Effector memory CD8-positive, alpha-beta T cell (primary cell): ENCODE data around the gene RASA3.

ENCODE experiments used
- ATAC-seq: fragments of 150-1000 bp; cut with Tn5 transposase; replicated peaks from 2 replicates; pipeline ENCODE4 v1.10.0; 2021; ENCODE audit warnings: mild to moderate bottlenecking, moderate library complexity
- DNase-seq, 3 experiments: peaks; one replicate each; pipeline ENCODE4 v3.0.0; 2021
- H3K27ac Mint-ChIP-seq, 2 donors: one replicate each; pipeline ENCODE4 v1.8.0; 2022; ENCODE audit warnings: mild to moderate bottlenecking in 2 of 2, mixed read lengths in 2 of 2, moderate library complexity in 2 of 2
- H3K27me3 Mint-ChIP-seq, 2 donors: one replicate each; pipeline ENCODE4 v1.8.0; 2022; ENCODE audit warnings: mixed read lengths in 2 of 2
- H3K36me3 Mint-ChIP-seq: one replicate; pipeline ENCODE4 v1.8.0; 2022; ENCODE audit warnings: mild to moderate bottlenecking, moderate library complexity, mixed read lengths; ENCODE audit not compliant: insufficient read depth
- H3K4me1 Mint-ChIP-seq, 2 donors: one replicate each; pipeline ENCODE4 v1.8.0; 2022; ENCODE audit warnings: low read depth in 2 of 2, mixed read lengths in 2 of 2
- H3K4me3 Mint-ChIP-seq, 2 donors: one replicate each; pipeline ENCODE4 v1.8.0; 2022; ENCODE audit warnings: mild to moderate bottlenecking in 2 of 2, mixed read lengths in 2 of 2, moderate library complexity in 2 of 2
- H3K9me3 Mint-ChIP-seq, 2 donors: one replicate each; pipeline ENCODE4 v1.8.0; 2022; ENCODE audit warnings: mixed read lengths in 2 of 2

Gene RASA3

GRCh38 chr13:113969973-113970611, 162.3 kb downstream of the RASA3 start:
- Mint-ChIP-seq H3K4me3 (no peak overlapping the region), H3K27ac (peak overlapping the region; percentile 19 to 27), H3K27me3 (no peaks in the 10 kb centered on the region), H3K36me3 (peaks cover 45% of the 10 kb centered on the region), H3K9me3 (no peaks in the 10 kb centered on the region), H3K4me1 (peaks cover 0 to 2% of the 10 kb centered on the region in 2 donors)
- no peak for DNase-seq
- no peak for ATAC-seq

GRCh38 chr13:113969311-113969972, 163.0 kb downstream of the RASA3 start:
- no peaks in the 10 kb centered on the region for H3K27me3 Mint-ChIP-seq
- peaks cover 38% of the 10 kb centered on the region for H3K36me3 Mint-ChIP-seq
- peak overlapping the region; percentile 10 to 27 for H3K27ac Mint-ChIP-seq
- no peak overlapping the region for H3K4me3 Mint-ChIP-seq
- ATAC-seq (no peak), DNase-seq (no peak)
- peaks cover 0 to 2% of the 10 kb centered on the region in 2 donors for H3K4me1 Mint-ChIP-seq
- no peaks in the 10 kb centered on the region for H3K9me3 Mint-ChIP-seq

GRCh38 chr13:113968463-113969310, 163.7 kb downstream of the RASA3 start:
- ATAC-seq (no peak), DNase-seq (no peak)

DNA sequence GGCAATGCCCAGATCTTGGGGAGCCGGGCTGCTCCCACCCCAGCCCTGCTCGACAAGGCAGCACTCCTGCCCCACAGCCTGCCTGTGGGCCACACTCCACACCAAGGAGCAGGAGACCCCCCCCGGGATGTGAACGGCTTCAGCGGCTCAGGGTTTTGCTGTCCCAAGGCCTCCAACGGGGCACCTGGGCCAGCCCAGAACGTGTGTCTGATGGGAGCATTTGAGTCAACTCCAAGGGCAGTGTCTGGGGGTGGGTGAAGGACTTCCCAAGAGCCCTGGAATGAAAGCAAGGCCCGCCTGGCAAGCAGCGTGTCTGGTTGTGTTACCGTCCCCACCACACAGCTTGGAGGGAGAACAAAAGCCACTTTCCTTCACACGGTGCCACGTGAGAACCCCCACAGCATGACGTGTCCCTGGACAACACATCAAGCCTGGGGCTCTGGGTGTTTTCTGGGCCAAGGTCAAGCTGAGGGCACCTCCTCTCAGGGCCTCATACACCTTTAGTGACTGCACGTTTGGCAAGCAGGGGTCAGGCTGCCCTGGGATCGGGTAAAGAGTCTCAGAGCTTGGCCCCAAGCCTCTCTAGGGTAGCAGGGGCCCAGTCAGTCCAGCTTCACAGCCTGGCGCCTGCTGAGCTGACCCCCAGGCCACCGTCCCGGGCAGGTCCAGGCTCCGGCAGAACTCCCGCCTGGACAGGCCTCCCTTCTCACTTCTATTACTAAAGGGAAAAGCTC, 164.5 kb downstream of the RASA3 start:
- DNase-seq: no peak
- ATAC-seq: no peak
- H3K27me3 Mint-ChIP-seq: no peaks in the 10 kb centered on the region
- peaks cover 34% of the 10 kb centered on the region for H3K36me3 Mint-ChIP-seq
- H3K9me3 Mint-ChIP-seq: no peaks in the 10 kb centered on the region
- H3K4me3 Mint-ChIP-seq: no peak overlapping the region
- no peaks in the 10 kb centered on the region for H3K4me1 Mint-ChIP-seq
- H3K27ac Mint-ChIP-seq: no peak overlapping the region

More at GRCh38 chr13:113968463-113969310, 163.7 kb downstream of the RASA3 start:
- H3K27ac Mint-ChIP-seq: peak overlapping the region in 1 of 2 donors; percentile 10
- H3K9me3 Mint-ChIP-seq: no peaks in the 10 kb centered on the region
- H3K36me3 Mint-ChIP-seq: peaks cover 33% of the 10 kb centered on the region
- no peaks in the 10 kb centered on the region for H3K4me1 Mint-ChIP-seq
- H3K4me3 Mint-ChIP-seq: no peak overlapping the region
- H3K27me3 Mint-ChIP-seq: no peaks in the 10 kb centered on the region

- Mint-ChIP-seq H3K4me1 (no peaks in the 10 kb centered on the region), H3K36me3 (peaks cover 34% of the 10 kb centered on the region), H3K4me3 (no peak overlapping the region), H3K27me3 (no peaks in the 10 kb centered on the region), H3K27ac (no peak overlapping the region), H3K9me3 (no peaks in the 10 kb centered on the region)
- ATAC-seq (no peak), DNase-seq (no peak)
Measured at GRCh38 chr13:113967206-113967720, 165.2 kb downstream of the RASA3 start.

- DNase-seq (no peak), ATAC-seq (no peak)
- Mint-ChIP-seq H3K27ac (no peak overlapping the region), H3K4me1 (no peaks in the 10 kb centered on the region), H3K9me3 (no peaks in the 10 kb centered on the region), H3K27me3 (no peaks in the 10 kb centered on the region), H3K36me3 (peaks cover 33% of the 10 kb centered on the region), H3K4me3 (no peak overlapping the region)
Measured at GRCh38 chr13:113965968-113966884, 166.2 kb downstream of the RASA3 start.

GRCh38 chr13:113965383-113965874, 167.0 kb downstream of the RASA3 start:
- Mint-ChIP-seq H3K36me3 (peaks cover 26% of the 10 kb centered on the region), H3K4me3 (no peak overlapping the region), H3K9me3 (no peaks in the 10 kb centered on the region), H3K4me1 (no peaks in the 10 kb centered on the region), H3K27me3 (no peaks in the 10 kb centered on the region), H3K27ac (no peak overlapping the region)
- DNase-seq (no peak), ATAC-seq (no peak)

DNA sequence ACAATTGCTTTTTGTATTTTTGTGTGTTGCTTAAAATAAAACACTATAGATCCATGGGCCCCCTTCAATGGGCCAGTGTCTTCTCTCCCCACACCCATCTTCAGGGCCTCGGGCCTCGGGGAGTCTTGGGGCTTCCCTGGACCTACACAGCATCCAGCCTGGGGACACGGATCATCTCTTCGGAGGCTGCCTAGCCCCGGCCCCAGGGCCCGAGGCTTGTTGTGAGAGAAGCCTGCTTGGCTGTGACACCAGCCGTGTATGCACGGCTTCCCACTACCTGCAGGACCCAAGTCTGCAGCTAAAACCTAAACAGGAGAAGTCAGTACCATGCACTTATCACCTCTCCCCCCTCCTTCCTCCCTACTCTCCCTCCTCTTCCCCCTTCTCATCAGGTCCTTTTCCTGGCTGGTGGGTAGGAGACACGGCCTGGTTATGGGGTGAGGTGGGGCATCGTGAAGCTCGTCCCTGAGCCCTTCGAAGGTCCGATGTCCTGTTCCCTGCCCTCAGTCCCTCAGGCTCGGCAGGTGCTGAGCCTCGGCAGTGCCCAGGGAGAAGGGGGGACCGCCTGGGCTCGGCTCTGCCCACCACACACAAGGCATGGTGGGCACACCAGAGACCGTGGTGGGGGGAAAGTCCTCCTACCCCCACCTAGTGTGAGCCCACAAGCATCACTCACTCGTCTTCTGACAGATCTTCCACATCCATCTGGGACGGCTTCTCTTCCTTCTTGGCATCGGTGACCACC, 168.0 kb downstream of the RASA3 start:
- Mint-ChIP-seq H3K27ac (no peak overlapping the region), H3K27me3 (no peaks in the 10 kb centered on the region), H3K36me3 (peaks cover 18% of the 10 kb centered on the region), H3K9me3 (peaks cover 0 to 1% of the 10 kb centered on the region in 2 donors), H3K4me1 (no peaks in the 10 kb centered on the region), H3K4me3 (no peak overlapping the region)
- ATAC-seq (no peak), DNase-seq (no peak)

- no peak overlapping the region for H3K27ac Mint-ChIP-seq
- peaks cover 0 to 1% of the 10 kb centered on the region in 2 donors for H3K9me3 Mint-ChIP-seq
Measured at GRCh38 chr13:113963376-113963775, 169.0 kb downstream of the RASA3 start.

DNA sequence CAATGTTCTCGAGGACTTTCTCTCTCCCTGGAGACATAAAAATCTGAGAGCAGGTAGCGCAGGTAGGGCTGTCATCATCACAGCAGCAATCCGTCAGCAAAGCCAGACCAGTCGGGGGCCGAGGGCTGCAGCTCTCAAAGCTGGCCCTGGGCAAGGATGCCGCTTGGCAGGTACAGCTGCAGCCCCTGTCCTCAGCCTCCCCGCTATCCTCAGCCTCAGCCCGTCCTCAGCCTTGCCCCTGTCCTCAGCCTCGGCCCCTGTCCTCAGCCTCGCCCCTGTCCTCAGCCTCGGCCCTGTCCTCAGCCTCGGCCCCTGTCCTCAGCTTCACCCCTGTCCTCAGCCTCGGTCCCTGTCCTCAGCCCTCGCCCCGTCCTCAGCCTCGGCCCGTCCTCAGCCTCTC, 169.4 kb downstream of the RASA3 start:
- no peaks in the 10 kb centered on the region for H3K27me3 Mint-ChIP-seq
- ATAC-seq (no peak), DNase-seq (no peak)
- no peak overlapping the region for H3K27ac Mint-ChIP-seq
- peaks cover 30% of the 10 kb centered on the region for H3K36me3 Mint-ChIP-seq
- H3K4me3 Mint-ChIP-seq: no peak overlapping the region
- H3K9me3 Mint-ChIP-seq: peaks cover 0 to 1% of the 10 kb centered on the region in 2 donors
- H3K4me1 Mint-ChIP-seq: peaks cover 2 to 11% of the 10 kb centered on the region in 2 donors

More at GRCh38 chr13:113963376-113963775, 169.0 kb downstream of the RASA3 start:
- Mint-ChIP-seq H3K4me1 (peaks cover 1 to 7% of the 10 kb centered on the region in 2 donors), H3K4me3 (no peak overlapping the region), H3K36me3 (peaks cover 26% of the 10 kb centered on the region), H3K27me3 (no peaks in the 10 kb centered on the region)
- ATAC-seq (no peak), DNase-seq (no peak)

DNA sequence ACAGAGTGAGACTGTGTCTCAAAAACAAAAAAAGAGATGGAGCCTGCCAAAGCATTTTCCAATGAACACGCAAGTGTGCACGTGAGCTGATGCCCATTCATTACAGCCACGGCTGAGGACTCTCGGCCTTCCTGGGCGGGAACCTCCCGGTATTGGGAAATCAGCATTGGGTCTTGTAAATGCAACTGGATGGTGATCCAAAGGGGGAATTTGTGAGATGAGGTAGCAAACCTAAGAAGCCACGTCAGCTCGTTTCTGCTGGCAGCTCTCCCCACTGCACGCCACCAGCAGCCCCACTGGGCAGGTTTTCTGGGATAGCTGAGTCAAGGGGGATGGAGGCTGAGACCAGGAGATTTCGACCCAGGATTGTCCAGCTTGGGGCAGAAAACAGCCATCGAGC, 170.0 kb downstream of the RASA3 start:
- Mint-ChIP-seq H3K27me3 (no peaks in the 10 kb centered on the region), H3K36me3 (peaks cover 31% of the 10 kb centered on the region), H3K27ac (peak overlapping the region in 1 of 2 donors; percentile 24), H3K9me3 (peaks cover 0 to 1% of the 10 kb centered on the region in 2 donors), H3K4me1 (peaks cover 6 to 14% of the 10 kb centered on the region in 2 donors), H3K4me3 (no peak overlapping the region)
- ATAC-seq (no peak), DNase-seq (no peak)
